ENCODE results near the gene SAG. TPM values are rescaled to one million over a fixed set of nuclear protein-coding genes. Genes with fewer than 3 reads are reported as not detected.
A peak's percentile ranks its signal among the peaks of the same experiment; 100 is the strongest.

SAG gene
- total RNA-seq, 2 donors from 2014 or later, result 1.8 TPM; not detected in 1

GRCh38 chr2:233387225-233387624, 79.6 kb downstream of the SAG start:
- DNase-seq, result no peak
- H3K36me3 ChIP-seq, result no peaks in the 10 kb centered on the region
- no peaks in the 10 kb centered on the region for H3K4me1 ChIP-seq
- H3K27ac ChIP-seq, result peak overlapping the region; percentile 67
- H3K4me3 ChIP-seq, result no peak overlapping the region
- TF ChIP-seq CTCF (IDR thresholded peaks at IDR 0.05), result no peak
- H3K27me3 ChIP-seq, result no peaks in the 10 kb centered on the region
- H3K9me3 ChIP-seq, result no peaks in the 10 kb centered on the region
- intact Hi-C loops (cut with DNase I), result no loop called here
- H3K9ac ChIP-seq (ENCODE audit: low read depth in 2 of 2, low read length in 2 of 2), result peak overlapping the region in 1 of 2 donors; percentile 12

DNA sequence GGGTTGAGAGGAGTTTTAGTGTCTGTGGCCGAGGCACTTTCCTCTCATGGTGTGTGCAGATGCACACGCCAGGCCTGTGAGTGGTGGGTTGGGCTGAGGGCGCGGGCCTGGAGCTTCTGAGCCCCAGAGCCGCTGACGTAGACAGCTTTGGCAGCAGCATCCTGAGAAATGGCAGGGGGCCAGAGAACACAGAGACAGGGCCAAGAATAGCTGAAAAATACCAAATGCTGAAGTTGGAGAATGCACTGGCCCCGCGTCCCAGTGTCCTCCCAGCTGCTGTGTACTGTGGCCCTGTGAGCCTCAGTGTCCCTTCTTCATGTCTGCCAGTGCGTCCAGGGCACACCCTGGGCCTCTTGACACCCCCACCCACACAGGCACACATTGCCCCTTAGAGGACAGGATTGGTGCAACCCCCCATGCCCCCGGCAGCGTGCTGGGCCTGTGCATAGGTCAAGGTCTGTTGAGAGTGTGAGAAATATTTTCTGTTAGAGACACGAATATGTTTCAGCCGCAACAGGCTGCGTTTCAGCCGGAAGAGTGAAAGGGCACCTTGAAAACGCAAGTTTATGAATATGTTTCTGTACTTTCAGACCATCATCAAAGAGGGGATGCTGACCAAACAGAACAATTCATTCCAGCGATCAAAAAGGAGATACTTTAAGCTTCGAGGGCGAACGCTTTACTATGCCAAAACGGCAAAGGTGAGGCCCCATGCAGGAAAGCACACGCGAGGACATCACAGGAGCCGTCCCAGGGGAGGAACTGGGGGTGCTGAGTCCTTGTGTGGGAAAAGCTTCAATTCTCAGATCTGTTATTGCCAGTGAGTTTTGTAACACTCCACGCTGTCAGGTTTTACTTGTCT, 80.3 kb downstream of the SAG start:
- Histone ChIP-seq H3K27me3 (no peaks in the 10 kb centered on the region), H3K9ac (ENCODE audit: low read depth in 2 of 2, low read length in 2 of 2) (peak overlapping the region in 1 of 2 donors; percentile 49), H3K4me3 (no peak overlapping the region), H3K27ac (peak overlapping the region; percentile 67), H3K9me3 (no peaks in the 10 kb centered on the region), H3K4me1 (no peaks in the 10 kb centered on the region), H3K36me3 (no peaks in the 10 kb centered on the region)
- no peak for TF ChIP-seq CTCF (IDR thresholded peaks at IDR 0.05)
- DNase-seq, result peak; percentile 75
- intact Hi-C loops (cut with DNase I), result no loop called here

DNA sequence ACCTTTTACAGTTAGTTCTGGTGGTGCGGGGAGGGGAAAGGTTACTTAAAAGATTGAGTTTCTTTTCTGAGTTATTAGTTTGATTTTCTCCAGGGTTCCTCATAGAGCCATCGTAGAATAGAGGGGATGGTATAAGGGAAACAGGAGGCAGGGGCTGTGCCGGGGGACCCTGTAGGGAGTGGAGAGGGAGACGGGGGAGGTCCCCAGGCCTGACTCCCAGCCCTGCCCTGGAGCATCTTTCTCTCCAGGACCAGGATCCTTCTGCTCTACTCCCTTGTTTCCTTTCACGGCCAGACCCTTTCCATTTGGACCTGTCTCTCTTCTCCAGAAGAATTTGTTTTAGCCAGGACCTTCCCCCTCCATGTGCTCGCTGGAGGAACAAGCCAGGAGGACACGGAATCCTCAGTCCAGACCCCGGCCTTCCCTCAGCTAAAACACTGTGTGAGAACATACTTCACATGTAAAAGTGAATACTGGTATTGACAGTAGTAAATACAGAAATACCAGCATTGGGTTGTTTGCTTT, 82.0 kb downstream of the SAG start:
- Histone ChIP-seq H3K9me3 (no peaks in the 10 kb centered on the region), H3K27ac (no peak overlapping the region), H3K4me3 (no peak overlapping the region), H3K27me3 (no peaks in the 10 kb centered on the region), H3K4me1 (no peaks in the 10 kb centered on the region), H3K36me3 (no peaks in the 10 kb centered on the region), H3K9ac (ENCODE audit: low read depth in 2 of 2, low read length in 2 of 2) (no peak overlapping the region)
- no peak for TF ChIP-seq CTCF (IDR thresholded peaks at IDR 0.05)
- DNase-seq, result no peak
- intact Hi-C loops (cut with DNase I), result no loop called here

DNA sequence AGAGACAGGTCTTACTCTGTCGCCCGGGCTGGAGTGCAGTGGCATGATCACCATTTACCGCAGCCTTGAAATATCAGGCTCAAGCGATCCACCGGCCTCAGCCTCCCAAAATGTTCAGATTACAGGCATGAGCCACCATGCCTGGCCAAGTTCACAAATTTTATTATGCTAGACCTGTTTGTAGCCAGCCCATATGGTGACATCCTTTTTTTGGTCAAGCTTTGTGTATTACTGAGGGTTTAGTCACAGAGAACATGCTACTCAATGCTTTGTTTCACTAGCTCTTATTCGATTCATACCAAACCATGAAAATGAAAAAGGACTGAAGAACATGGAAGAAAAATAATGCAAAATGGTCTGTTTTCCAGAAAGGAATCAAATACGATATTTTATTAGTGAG, 88.1 kb downstream of the SAG start:
- H3K27ac ChIP-seq, result no peak overlapping the region
- DNase-seq, result no peak
- no peak overlapping the region for H3K9ac ChIP-seq (ENCODE audit: low read depth in 2 of 2, low read length in 2 of 2)
- no peaks in the 10 kb centered on the region for H3K36me3 ChIP-seq
- H3K27me3 ChIP-seq, result no peaks in the 10 kb centered on the region
- no peaks in the 10 kb centered on the region for H3K4me1 ChIP-seq
- intact Hi-C loops (cut with DNase I), result no loop called here
- H3K9me3 ChIP-seq, result no peaks in the 10 kb centered on the region
- TF ChIP-seq CTCF (IDR thresholded peaks at IDR 0.05), result no peak
- H3K4me3 ChIP-seq, result no peak overlapping the region

Other genes starting within 250 kb of the SAG start
- gene INPP5D, start 247.5 kb upstream of the SAG start, total RNA-seq, result 1 to 10 TPM; 6.5 to 7.1 TPM
- 10 to 100 TPM; 32.1 to 36.3 TPM for gene ATG16L1, start 56.1 kb upstream of the SAG start, total RNA-seq
- 10 to 100 TPM; 64.4 to 94.6 TPM for gene DGKD, start 46.7 kb downstream of the SAG start, total RNA-seq

All from colonic mucosa (tissue), 4 donors.